NAMALWA (cell line): ENCODE measurements around the gene FAM3A.
"Not testable (repeated sequence)": the region's sequence is repeated elsewhere in the genome, so short reads cannot be mapped to it uniquely, and the experiment has no call there.

Experiments used
- DNase-seq: peaks from one replicate; pipeline ENCODE4 v3.0.0-alpha.2; 2015; ENCODE audit warnings: low spot score

FAM3A gene

GRCh38 chrX:154515966-154516655 lies at the start of gene FAM3A:
TSS of gene FAM3A (minus strand) at chrX:154516232. CDS start at chrX:154515772, 460 bp downstream.
- peak; percentile 84 for DNase-seq

GRCh38 chrX:154562295-154562694 lies 46.3 kb upstream of the FAM3A start:
- DNase-seq: not testable (repeated sequence)

- DNase-seq: not testable (repeated sequence)
Measured at GRCh38 chrX:154560326-154560725, 44.3 kb upstream of the FAM3A start.

GRCh38 chrX:154558896-154559295 lies 42.9 kb upstream of the FAM3A start:
- DNase-seq: not testable (repeated sequence)

DNA sequence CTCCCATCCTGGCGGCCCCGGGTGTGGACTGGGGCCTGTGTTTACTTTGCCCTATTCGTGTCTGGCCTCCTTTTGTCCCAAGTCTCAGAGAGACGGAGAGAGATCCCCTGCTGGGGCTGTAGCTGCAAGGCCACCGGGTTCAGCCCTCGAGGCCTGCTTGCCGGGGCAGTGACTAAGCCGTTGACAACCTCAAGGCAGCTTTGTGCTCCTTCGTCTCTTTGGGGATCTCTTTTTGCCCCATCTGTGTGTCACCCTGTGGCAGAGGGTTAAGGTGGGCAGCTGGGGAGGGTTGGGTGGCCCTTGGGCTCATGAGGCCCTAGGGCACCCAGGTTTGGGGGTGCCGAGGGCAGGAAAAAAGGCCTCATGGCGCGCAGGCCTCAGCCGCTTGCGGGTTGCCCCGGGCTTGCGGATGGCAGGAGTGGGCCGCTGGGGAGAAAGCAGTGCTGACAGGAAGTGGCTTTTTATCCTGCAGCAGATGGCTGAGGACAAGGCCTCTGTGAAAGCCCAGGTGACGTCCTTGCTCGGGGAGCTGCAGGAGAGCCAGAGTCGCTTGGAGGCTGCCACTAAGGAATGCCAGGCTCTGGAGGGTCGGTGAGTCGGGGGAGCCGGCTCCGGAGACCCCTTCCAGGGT lies 42.1 kb upstream of the FAM3A start:
- DNase-seq: not testable (repeated sequence)

- not testable (repeated sequence) for DNase-seq
Measured at GRCh38 chrX:154552112-154552806, 36.2 kb upstream of the FAM3A start.

DNA sequence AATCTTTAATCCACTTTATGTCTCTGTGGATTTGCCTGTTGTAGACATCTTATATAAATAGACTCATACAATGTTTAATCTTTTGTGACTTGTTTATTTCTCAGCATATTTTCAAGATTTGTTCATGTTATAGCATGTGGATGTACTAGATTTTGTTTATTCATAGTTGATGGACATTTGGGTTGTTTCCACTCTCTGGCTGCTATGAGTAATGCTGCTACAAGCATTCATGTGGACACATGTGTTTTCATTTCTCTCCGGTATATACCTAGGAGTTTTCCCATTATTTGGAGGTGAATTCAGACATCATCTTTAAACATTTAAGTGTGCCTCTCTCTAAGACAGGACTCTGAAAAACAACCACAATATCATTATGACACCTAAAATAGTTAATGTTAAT lies 33.7 kb upstream of the FAM3A start:
- DNase-seq: no peak

DNA sequence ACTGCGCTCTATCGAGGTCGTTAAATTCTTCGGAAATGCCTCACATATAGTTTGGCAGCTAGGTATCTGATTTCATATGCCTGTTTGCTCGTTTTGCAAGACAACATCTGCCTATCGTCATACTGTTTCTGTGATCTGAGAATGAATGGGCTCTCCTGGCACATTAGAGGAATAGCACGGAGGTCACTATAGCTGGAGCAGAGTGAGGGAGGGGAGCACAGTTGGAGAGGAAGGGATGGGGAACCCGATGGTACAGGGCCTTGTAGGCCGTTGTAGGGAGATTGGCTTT lies 31.9 kb upstream of the FAM3A start:
- no peak for DNase-seq

- peak; percentile 89 for DNase-seq
Measured at GRCh38 chrX:154547245-154548027, 31.4 kb upstream of the FAM3A start, which contains the start of gene IKBKG. TSS of gene IKBKG (plus strand) at chrX:154547620. CDS start at chrX:154552003, 4,383 bp downstream.

DNA sequence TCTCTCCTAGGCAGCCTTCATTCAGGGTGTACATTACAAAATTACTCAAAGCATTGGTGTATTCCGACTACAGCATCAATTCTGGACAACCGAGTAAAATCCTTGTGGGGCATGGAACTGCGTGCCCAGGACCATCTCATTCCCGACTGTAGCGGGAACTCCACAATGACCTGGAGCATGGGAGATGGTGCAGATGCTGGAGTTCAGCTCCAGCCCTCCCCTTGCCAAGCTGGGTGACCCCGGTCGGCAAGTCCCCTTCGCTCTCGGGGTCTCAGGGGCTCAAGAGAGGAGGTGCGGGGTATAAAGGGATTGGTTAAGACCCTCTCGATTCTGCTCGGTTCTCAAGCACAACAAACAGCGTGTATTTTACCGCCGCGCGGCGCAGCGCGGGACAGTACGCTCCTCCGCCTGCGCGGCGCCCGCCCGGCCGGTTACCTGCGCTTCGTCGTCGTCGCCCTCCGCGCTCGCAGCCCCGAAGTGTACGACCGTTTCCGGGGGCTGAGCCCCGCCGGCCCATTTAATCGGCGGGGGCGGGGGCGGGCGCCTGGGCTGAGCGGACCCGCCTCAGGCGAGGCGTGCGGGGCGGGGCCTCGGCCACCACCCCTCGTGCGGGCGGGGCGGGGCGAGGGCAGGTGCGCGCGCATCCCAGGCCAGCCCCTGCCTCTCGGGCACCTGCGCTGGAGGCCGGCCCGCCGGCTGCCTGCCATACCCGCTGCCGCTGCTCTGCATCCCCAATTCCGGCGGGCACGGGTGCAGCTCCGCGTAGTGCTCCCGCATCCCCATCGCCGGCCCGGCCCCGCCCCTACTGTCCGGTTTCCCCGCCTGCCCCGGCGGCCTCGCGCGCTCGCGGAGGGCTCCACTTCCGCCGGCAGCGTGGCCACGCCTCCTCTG lies 30.6 kb upstream of the FAM3A start, which contains the start of gene G6PD:
TSS of gene G6PD (minus strand) at position 493 of the 891 bp plus-strand sequence. CDS start 691 bp downstream, outside the sequence.
- DNase-seq: peak; percentile 79

- DNase-seq: no peak
Measured at GRCh38 chrX:154545673-154546274, 29.7 kb upstream of the FAM3A start.

- DNase-seq: no peak
Measured at GRCh38 chrX:154542723-154543424, 26.8 kb upstream of the FAM3A start.

GRCh38 chrX:154541896-154542722 lies 26.1 kb upstream of the FAM3A start:
- no peak for DNase-seq

DNA sequence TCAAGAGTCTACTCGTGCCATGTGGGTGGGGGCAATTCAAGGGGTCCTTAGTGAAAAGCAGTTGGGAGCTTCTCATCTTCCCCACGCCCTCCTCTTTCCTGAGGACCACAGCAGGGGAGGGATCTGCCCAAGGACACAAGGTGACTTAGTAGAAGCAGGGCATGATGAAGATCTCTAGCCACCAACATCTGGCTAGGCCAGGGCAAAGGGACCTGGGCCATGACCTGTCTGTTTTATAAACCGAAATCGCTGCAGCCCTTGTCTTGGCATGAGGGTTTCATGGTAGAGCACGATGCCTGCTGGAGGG lies 25.5 kb upstream of the FAM3A start:
- no peak for DNase-seq

- DNase-seq: no peak
Measured at GRCh38 chrX:154540897-154541535, 25.0 kb upstream of the FAM3A start.

GRCh38 chrX:154540365-154540764 lies 24.3 kb upstream of the FAM3A start:
- DNase-seq: not testable (repeated sequence)

GRCh38 chrX:154539077-154539476 lies 23.0 kb upstream of the FAM3A start:
- no peak for DNase-seq

- no peak for DNase-seq
Measured at GRCh38 chrX:154535892-154536291, 19.9 kb upstream of the FAM3A start.
